Ascending aorta (tissue), 2 donors: ENCODE measurements around the gene MEIS2. TPM values are rescaled to one million over a fixed set of nuclear protein-coding genes. Genes with fewer than 3 reads are reported as not detected.

ENCODE experiments used
- DNase-seq, 2 donors: peaks; one replicate each; pipeline ENCODE4 v3.0.0-alpha.2; 2019; ENCODE audit warnings: low spot score in 2 of 2
- H3K27ac ChIP-seq, 2 donors: fragments of 200-600 bp; sonication (generic); one replicate each; pipeline ENCODE4 v1.5.1; 2016 to 2017; ENCODE audit warnings: mild to moderate bottlenecking in 1 of 2
- H3K27me3 ChIP-seq: fragments of 200-600 bp; sonication (generic); one replicate; pipeline ENCODE4 v1.5.1; 2017
- H3K36me3 ChIP-seq, 2 donors: fragments of 200-600 bp; sonication (generic); one replicate each; pipeline ENCODE4 v1.5.1; 2016
- H3K4me1 ChIP-seq, 2 donors: fragments of 200-600 bp; sonication (generic); one replicate each; pipeline ENCODE4 v1.5.1; 2016 to 2017; ENCODE audit warnings: mild to moderate bottlenecking in 1 of 2
- H3K4me3 ChIP-seq, 2 donors: fragments of 200-600 bp; sonication (generic); one replicate each; pipeline ENCODE4 v1.5.1; 2016 to 2017; ENCODE audit warnings: mild to moderate bottlenecking in 1 of 2
- H3K9me3 ChIP-seq, 2 donors: fragments of 200-600 bp; sonication (generic); one replicate each; pipeline ENCODE4 v1.5.1; 2016
- CTCF ChIP-seq, 3 experiments: fragments of 200-600 bp in 2 of 3; fragments of 450-650 bp in 1 of 3; sonication (generic) in 2 of 3; IDR thresholded peaks; one replicate each; pipeline ENCODE4 v1.5.1; 2016 to 2019; ENCODE audit warnings: antibody characterized with exemption in 3 of 3, mild to moderate bottlenecking in 1 of 3, moderate library complexity in 1 of 3
- intact Hi-C: fragments of 100-400 bp; cut with DNase I; formaldehyde crosslinking; loops from one replicate; pipeline ENCODE4 v1.15.1; 2023
- total RNA-seq: library from RNA; depleted of rRNA; stranded (reverse); fragments of >200 nt; gene quantifications from one replicate; pipeline ENCODE4 v1.1.0, GENCODE V29; 2016

The MEIS2 gene
- total RNA-seq, 1 donor from 2014 or later: 11.5 TPM

- Histone ChIP-seq H3K4me1 (peaks cover 0 to 14% of the 10 kb centered on the region in 2 donors), H3K27ac (peak overlapping the region; percentile 94 to 96), H3K36me3 (no peaks in the 10 kb centered on the region), H3K9me3 (no peaks in the 10 kb centered on the region), H3K27me3 (no peaks in the 10 kb centered on the region), H3K4me3 (peak overlapping the region; percentile 66 to 81)
- intact Hi-C loops: loop anchor here (2.0 to 10.0 kb wide), 6 partner anchors 83 to 1793 kb away; partner anchors contain the start of gene CDIN1
- TF ChIP-seq CTCF (IDR thresholded peaks at IDR 0.05): no peak
- DNase-seq: no peak
Observed at GRCh38 chr15:37097144-37097919, 3.0 kb downstream of the MEIS2 start.

GRCh38 chr15:37096558-37097143 lies 3.7 kb downstream of the MEIS2 start:
- H3K9me3 ChIP-seq: no peaks in the 10 kb centered on the region
- no peak for TF ChIP-seq CTCF (IDR thresholded peaks at IDR 0.05)
- no peaks in the 10 kb centered on the region for H3K36me3 ChIP-seq
- intact Hi-C loops: loop anchor here (2.0 to 10.0 kb wide), 6 partner anchors 82 to 1792 kb away; partner anchors contain the start of gene CDIN1
- peak overlapping the region; percentile 94 to 96 for H3K27ac ChIP-seq
- H3K4me1 ChIP-seq: peaks cover 0 to 16% of the 10 kb centered on the region in 2 donors
- H3K4me3 ChIP-seq: peak overlapping the region; percentile 66 to 81
- no peaks in the 10 kb centered on the region for H3K27me3 ChIP-seq
- no peak for DNase-seq

GRCh38 chr15:37095770-37096557 lies 4.4 kb downstream of the MEIS2 start:
- intact Hi-C loops: loop anchor here (2.0 to 10.0 kb wide), 6 partner anchors 81 to 1791 kb away; partner anchors contain the start of gene CDIN1
- no peaks in the 10 kb centered on the region for H3K27me3 ChIP-seq
- H3K9me3 ChIP-seq: no peaks in the 10 kb centered on the region
- no peak for TF ChIP-seq CTCF (IDR thresholded peaks at IDR 0.05)
- H3K4me1 ChIP-seq: peaks cover 0 to 17% of the 10 kb centered on the region in 2 donors
- no peak for DNase-seq
- H3K4me3 ChIP-seq: peak overlapping the region; percentile 66 to 81
- H3K36me3 ChIP-seq: no peaks in the 10 kb centered on the region
- peak overlapping the region; percentile 94 to 96 for H3K27ac ChIP-seq

GRCh38 chr15:37094915-37095711 lies 5.2 kb downstream of the MEIS2 start:
- Histone ChIP-seq H3K9me3 (no peaks in the 10 kb centered on the region), H3K36me3 (no peaks in the 10 kb centered on the region), H3K4me1 (peaks cover 0 to 21% of the 10 kb centered on the region in 2 donors), H3K4me3 (peak overlapping the region; percentile 66 to 81), H3K27ac (peak overlapping the region; percentile 94 to 96), H3K27me3 (no peaks in the 10 kb centered on the region)
- TF ChIP-seq CTCF (IDR thresholded peaks at IDR 0.05): no peak
- no peak for DNase-seq
- intact Hi-C loops: loop anchor here (5.0 to 10.0 kb wide), 5 partner anchors 493 to 1790 kb away; partner anchors contain the start of gene CDIN1
